HG03432 (cell line): ENCODE results near the gene GRM4.

Source experiments
- ATAC-seq: cut with Tn5 transposase; IDR thresholded peaks from one replicate; pipeline ENCODE4 v1.9.1; 2021; ENCODE audit warnings: mild to moderate bottlenecking, moderate library complexity; ENCODE audit not compliant: unreplicated experiment

The GRM4 gene

GRCh38 chr6:34110610-34111009 lies 35.3 kb downstream of the GRM4 start:
- no peak for ATAC-seq

GRCh38 chr6:34108176-34108575 lies 37.7 kb downstream of the GRM4 start:
- no peak for ATAC-seq

GRCh38 chr6:34106900-34107299 lies 39.0 kb downstream of the GRM4 start:
- ATAC-seq = no peak

GRCh38 chr6:34106421-34106820 lies 39.5 kb downstream of the GRM4 start:
- no peak for ATAC-seq

GRCh38 chr6:34104628-34105027 lies 41.3 kb downstream of the GRM4 start:
- ATAC-seq = no peak

GRCh38 chr6:34104186-34104585 lies 41.7 kb downstream of the GRM4 start:
- no peak for ATAC-seq

- ATAC-seq = no peak
Measured at GRCh38 chr6:34103321-34103720, 42.6 kb downstream of the GRM4 start.

- ATAC-seq = no peak
Measured at GRCh38 chr6:34102696-34103095, 43.2 kb downstream of the GRM4 start.

GRCh38 chr6:34102099-34102656 lies 43.7 kb downstream of the GRM4 start:
- no peak for ATAC-seq

- no peak for ATAC-seq
Measured at GRCh38 chr6:34100788-34101187, 45.1 kb downstream of the GRM4 start.

GRCh38 chr6:34099878-34100277 lies 46.0 kb downstream of the GRM4 start:
- ATAC-seq = no peak

GRCh38 chr6:34098045-34098936 lies 47.6 kb downstream of the GRM4 start:
- no peak for ATAC-seq

GRCh38 chr6:34096814-34097213 lies 49.1 kb downstream of the GRM4 start:
- ATAC-seq = no peak

GRCh38 chr6:34096193-34096592 lies 49.7 kb downstream of the GRM4 start:
- ATAC-seq = no peak

- ATAC-seq = no peak
Measured at GRCh38 chr6:34095741-34096140, 50.1 kb downstream of the GRM4 start.

- no peak for ATAC-seq
Measured at GRCh38 chr6:34095136-34095505, 50.8 kb downstream of the GRM4 start.

GRCh38 chr6:34094474-34095135 lies 51.3 kb downstream of the GRM4 start:
- no peak for ATAC-seq

GRCh38 chr6:34093854-34094430 lies 51.9 kb downstream of the GRM4 start:
- ATAC-seq = no peak

- no peak for ATAC-seq
Measured at GRCh38 chr6:34093206-34093605, 52.7 kb downstream of the GRM4 start.

GRCh38 chr6:34092631-34093030 lies 53.3 kb downstream of the GRM4 start:
- no peak for ATAC-seq

- no peak for ATAC-seq
Measured at GRCh38 chr6:34090935-34091334, 55.0 kb downstream of the GRM4 start.

- ATAC-seq = no peak
Measured at GRCh38 chr6:34090529-34090928, 55.4 kb downstream of the GRM4 start.
